Breast epithelium (tissue), 4 donors: Measurements from ENCODE around the gene SDC3. TPM values are rescaled to one million over a fixed set of nuclear protein-coding genes. Genes with fewer than 3 reads are reported as not detected.

Experiments
- DNase-seq, 2 donors: peaks; one replicate each; pipeline ENCODE4 v3.0.0-alpha.2; 2019; ENCODE audit warnings: low spot score in 2 of 2
- H3K27ac ChIP-seq, 2 donors: fragments of 200-600 bp; sonication (generic) in 1 of 2; one replicate each; pipeline ENCODE4 v1.5.1; 2016 to 2019; ENCODE audit warnings: mild to moderate bottlenecking in 1 of 2
- H3K27me3 ChIP-seq, 2 donors: fragments of 200-600 bp; sonication (generic) in 1 of 2; one replicate each; pipeline versions ENCODE4 v1.5.1 to v1.6.0; 2017 to 2019; ENCODE audit warnings: control low read depth in 1 of 2, mild to moderate bottlenecking in 1 of 2
- H3K36me3 ChIP-seq: fragments of 200-600 bp; one replicate; pipeline ENCODE4 v1.5.1; 2019
- H3K4me1 ChIP-seq, 2 donors: fragments of 200-600 bp; sonication (generic); one replicate each; pipeline ENCODE4 v1.5.1; 2016 to 2019; ENCODE audit warnings: control low read depth in 1 of 2
- H3K4me3 ChIP-seq, 3 donors: fragments of 200-600 bp; sonication (generic); 1 replicate in 2 of 3; 2 replicates in 1 of 3; pipeline ENCODE4 v1.5.1; 2016 to 2019; ENCODE audit warnings: mild to moderate bottlenecking in 3 of 3, moderate library complexity in 2 of 3
- H3K9me3 ChIP-seq, 2 donors: fragments of 200-600 bp; sonication (generic) in 1 of 2; one replicate each; pipeline ENCODE4 v1.5.1; 2016 to 2019; ENCODE audit warnings: control low read depth in 1 of 2
- CTCF ChIP-seq, 3 donors: fragments of 450-650 bp; IDR thresholded peaks; one replicate each; pipeline ENCODE4 v1.5.1; 2016 to 2017; ENCODE audit warnings: antibody characterized with exemption in 3 of 3, mild to moderate bottlenecking in 3 of 3, moderate library complexity in 3 of 3
- POLR2A ChIP-seq: fragments of 450-650 bp; IDR thresholded peaks from one replicate; pipeline ENCODE4 v1.6.1; 2016; ENCODE audit warnings: antibody characterized with exemption, mild to moderate bottlenecking, moderate library complexity
- POLR2AphosphoS5 ChIP-seq, 3 donors: sonication (generic); formaldehyde crosslinking; IDR thresholded peaks; one replicate each; pipeline ENCODE4 v1.6.1; 2017; ENCODE audit warnings: antibody characterized with exemption in 3 of 3
- intact Hi-C: fragments of 100-400 bp; cut with DNase I; formaldehyde crosslinking; loops from one replicate; pipeline ENCODE4 v1.15.1; 2023; ENCODE audit warnings: low total_unique reads
- total RNA-seq, 3 donors: library from RNA; depleted of rRNA; stranded (reverse); fragments of >200 nt; gene quantifications; one replicate each; pipeline ENCODE4 v1.1.0, GENCODE V29; 2016

Gene SDC3
- total RNA-seq, 3 donors from 2014 or later: 16.5 to 37.8 (median 26.2) TPM

- no peak overlapping the region for H3K4me3 ChIP-seq
- intact Hi-C loops: no loop called here
- no peaks in the 10 kb centered on the region for H3K4me1 ChIP-seq
- TF ChIP-seq CTCF (IDR thresholded peaks at IDR 0.05) (no peak), POLR2A (no peak), POLR2AphosphoS5 (IDR thresholded peaks at IDR 0.05) (no peak)
- peaks cover 6% of the 10 kb centered on the region for H3K36me3 ChIP-seq
- H3K9me3 ChIP-seq: no peaks in the 10 kb centered on the region
- H3K27me3 ChIP-seq: no peaks in the 10 kb centered on the region
- no peak for DNase-seq
- peak overlapping the region; percentile 57 to 74 for H3K27ac ChIP-seq
Measured at GRCh38 chr1:30934613-30935012, 26.1 kb upstream of the SDC3 start.

- Histone ChIP-seq H3K4me3 (no peak overlapping the region), H3K9me3 (no peaks in the 10 kb centered on the region), H3K27ac (peak overlapping the region; percentile 74 to 75), H3K4me1 (no peaks in the 10 kb centered on the region), H3K36me3 (peaks cover 6% of the 10 kb centered on the region), H3K27me3 (no peaks in the 10 kb centered on the region)
- TF ChIP-seq CTCF (IDR thresholded peaks at IDR 0.05) (no peak), POLR2A (no peak), POLR2AphosphoS5 (IDR thresholded peaks at IDR 0.05) (no peak)
- intact Hi-C loops: no loop called here
- no peak for DNase-seq
Measured at GRCh38 chr1:30933874-30934252, 25.3 kb upstream of the SDC3 start.

GRCh38 chr1:30930631-30931173 lies 22.1 kb upstream of the SDC3 start:
- no peaks in the 10 kb centered on the region for H3K27me3 ChIP-seq
- DNase-seq: no peak
- no peaks in the 10 kb centered on the region for H3K4me1 ChIP-seq
- no peak for TF ChIP-seq CTCF (IDR thresholded peaks at IDR 0.05)
- no peak for TF ChIP-seq POLR2A
- no peak for TF ChIP-seq POLR2AphosphoS5 (IDR thresholded peaks at IDR 0.05)
- peak overlapping the region in 1 of 2 donors; percentile 26 for H3K27ac ChIP-seq
- no peaks in the 10 kb centered on the region for H3K9me3 ChIP-seq
- intact Hi-C loops: no loop called here
- no peak overlapping the region for H3K4me3 ChIP-seq
- H3K36me3 ChIP-seq: peaks cover 6% of the 10 kb centered on the region

GRCh38 chr1:30929944-30930525 lies 21.5 kb upstream of the SDC3 start:
- H3K27me3 ChIP-seq: no peaks in the 10 kb centered on the region
- intact Hi-C loops: loop anchor here (10.0 kb wide), 1 partner anchor 755 kb away; no protein-coding TSS in a partner anchor
- H3K9me3 ChIP-seq: no peaks in the 10 kb centered on the region
- peaks cover 4% of the 10 kb centered on the region for H3K36me3 ChIP-seq
- no peak for DNase-seq
- TF ChIP-seq POLR2A (no peak), POLR2AphosphoS5 (IDR thresholded peaks at IDR 0.05) (no peak), CTCF (IDR thresholded peaks at IDR 0.05) (no peak)
- peak overlapping the region; percentile 26 to 77 for H3K27ac ChIP-seq
- H3K4me1 ChIP-seq: no peaks in the 10 kb centered on the region
- H3K4me3 ChIP-seq: no peak overlapping the region

GRCh38 chr1:30929135-30929889 lies 20.8 kb upstream of the SDC3 start:
- TF ChIP-seq CTCF (IDR thresholded peaks at IDR 0.05) (peak; percentile 21 to 65 (median 65)), POLR2A (no peak)
- intact Hi-C loops: loop anchor here (10.0 kb wide), 1 partner anchor 755 kb away; no protein-coding TSS in a partner anchor
- peak overlapping the region; percentile 60 to 77 for H3K27ac ChIP-seq
- H3K27me3 ChIP-seq: no peaks in the 10 kb centered on the region
- H3K9me3 ChIP-seq: no peaks in the 10 kb centered on the region
- H3K4me1 ChIP-seq: no peaks in the 10 kb centered on the region
- no peak for DNase-seq
- no peaks in the 10 kb centered on the region for H3K36me3 ChIP-seq
- no peak overlapping the region for H3K4me3 ChIP-seq
